SU-DHL-6 (cell line): ENCODE measurements around the gene ERBB4.

Experiments used
- H2AFZ ChIP-seq: fragments of 200-600 bp; sonication (generic); 2 replicates; pipeline ENCODE4 v1.6.1; 2014; ENCODE audit warnings: low read depth, mild to moderate bottlenecking, moderate library complexity, mixed read lengths, antibody characterized with exemption, low read length; ENCODE audit not compliant: severe bottlenecking
- H3F3A ChIP-seq: fragments of 200-600 bp; shearing (Covaris generic); 2 replicates; pipeline ENCODE4 v1.6.0; 2016; ENCODE audit warnings: antibody characterized with exemption, mild to moderate bottlenecking; ENCODE audit not compliant: insufficient read depth
- H3K27ac ChIP-seq: fragments of 200-600 bp; sonication (generic); 2 replicates; pipeline ENCODE4 v1.5.1; 2016; ENCODE audit warnings: low read depth, mild to moderate bottlenecking, low read length, moderate library complexity, mixed read lengths
- H3K27me3 ChIP-seq: fragments of 200-600 bp; sonication (generic), shearing (Covaris generic); 2 replicates; pipeline ENCODE4 v1.6.0; 2014; ENCODE audit warnings: mild to moderate bottlenecking, low read length
- H3K36me3 ChIP-seq: fragments of 200-600 bp; sonication (generic); 2 replicates; pipeline ENCODE4 v1.6.1; 2014; ENCODE audit warnings: mild to moderate bottlenecking, low read length, mixed read lengths
- H3K4me2 ChIP-seq: fragments of 300-600, 200-600 bp; shearing (Covaris generic), sonication (generic); 2 replicates; pipeline ENCODE4 v1.6.0; 2014; ENCODE audit warnings: low read length, low read depth, mild to moderate bottlenecking; ENCODE audit not compliant: poor library complexity, severe bottlenecking
- H3K4me3 ChIP-seq: fragments of 200-600 bp; sonication (generic); 2 replicates; pipeline ENCODE4 v1.5.1; 2014; ENCODE audit warnings: antibody characterized with exemption, low read length, mild to moderate bottlenecking, mixed read lengths; ENCODE audit not compliant: insufficient read depth, poor library complexity, severe bottlenecking
- H3K79me2 ChIP-seq: fragments of 200-600 bp; sonication (generic); 2 replicates; pipeline ENCODE4 v1.6.1; 2014; ENCODE audit warnings: mild to moderate bottlenecking, low read length, moderate library complexity; ENCODE audit not compliant: insufficient read depth
- H3K9ac ChIP-seq: fragments of 200-600 bp; sonication (generic); 2 replicates; pipeline ENCODE4 v1.7.0; 2014; ENCODE audit warnings: mild to moderate bottlenecking, low read length
- H3K9me2 ChIP-seq: fragments of 200-600 bp; sonication (generic); replicated peaks from 2 replicates; pipeline ENCODE4 v1.6.1; 2014; ENCODE audit warnings: low read length; ENCODE audit not compliant: insufficient read depth
- H3K9me3 ChIP-seq: fragments of 200-600 bp; sonication (generic); 2 replicates; pipeline ENCODE4 v1.6.1; 2014; ENCODE audit warnings: low read length, mixed read lengths; ENCODE audit not compliant: insufficient read depth
- H4K20me1 ChIP-seq: fragments of 200-600 bp; sonication (generic); 2 replicates; pipeline ENCODE4 v1.6.1; 2014; ENCODE audit warnings: low read depth, mild to moderate bottlenecking, antibody characterized with exemption, low read length, moderate library complexity, mixed read lengths
- CTCF ChIP-seq: fragments of 200-600 bp; sonication (generic); IDR thresholded peaks from one replicate; pipeline ENCODE4 v1.5.1; 2017; ENCODE audit warnings: antibody characterized with exemption, mild to moderate bottlenecking, low read length, moderate library complexity; ENCODE audit not compliant: insufficient read depth, poor library complexity, severe bottlenecking
- EZH2phosphoT487 ChIP-seq: fragments of 200-600 bp; sonication (generic), shearing (Covaris generic); conservative IDR thresholded peaks from 2 replicates; pipeline ENCODE4 v1.6.1; 2018; ENCODE audit warnings: mild to moderate bottlenecking, antibody characterized with exemption, low read length, moderate library complexity, mixed read lengths

The ERBB4 gene

DNA sequence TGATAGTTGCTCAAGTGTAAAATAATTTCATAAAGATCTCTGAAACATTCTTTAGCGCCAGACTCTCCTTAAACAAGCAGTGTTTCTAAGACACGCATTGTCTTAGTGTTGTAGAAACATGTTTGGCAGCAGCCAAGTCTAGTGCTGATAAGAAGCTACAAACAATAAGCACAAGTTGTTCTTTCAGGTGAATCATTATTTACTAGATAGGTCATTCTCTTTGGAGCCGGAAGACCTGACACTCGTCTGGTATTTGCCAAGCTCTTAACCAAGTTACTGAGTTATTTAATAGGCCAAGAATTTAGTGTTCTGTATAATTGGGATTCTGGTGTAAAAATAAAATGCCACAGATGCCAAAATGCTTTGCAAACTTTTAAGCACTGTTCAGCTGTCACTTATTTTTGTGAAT, 1130.1 kb downstream of the ERBB4 start:
- Histone ChIP-seq H2AFZ (no peak overlapping the region), H4K20me1 (no peaks in the 10 kb centered on the region), H3K79me2 (no peaks in the 10 kb centered on the region), H3F3A (no peaks in the 10 kb centered on the region), H3K36me3 (no peaks in the 10 kb centered on the region), H3K9ac (no peak overlapping the region), H3K27ac (no peak overlapping the region), H3K9me2 (no peaks in the 10 kb centered on the region), H3K9me3 (no peaks in the 10 kb centered on the region), H3K4me2 (no peak overlapping the region), H3K27me3 (no peaks in the 10 kb centered on the region), H3K4me3 (no peak overlapping the region)
- no peak for TF ChIP-seq CTCF
- TF ChIP-seq EZH2phosphoT487 = no peak

DNA sequence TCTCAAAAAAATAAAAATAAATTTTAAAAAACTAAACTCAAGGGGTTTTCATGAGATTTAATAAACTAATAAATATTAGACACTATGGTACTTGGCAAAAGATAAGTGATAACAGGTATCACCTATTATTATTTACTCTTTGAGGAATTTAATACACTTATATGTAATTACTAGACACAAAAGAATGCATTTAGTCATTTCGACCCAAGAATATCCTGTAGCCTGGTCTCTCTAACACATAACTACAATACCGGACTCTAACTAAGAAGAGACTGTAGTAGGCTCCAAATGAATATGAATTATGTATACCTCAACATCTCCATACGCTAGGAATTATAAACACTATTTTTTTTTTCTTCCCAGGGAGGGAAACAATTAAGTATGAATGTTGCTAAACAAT, 1131.5 kb downstream of the ERBB4 start:
- Histone ChIP-seq H2AFZ (no peak overlapping the region), H3K36me3 (no peaks in the 10 kb centered on the region), H3K27me3 (no peaks in the 10 kb centered on the region), H3K9me2 (no peaks in the 10 kb centered on the region), H3K27ac (no peak overlapping the region), H3F3A (no peaks in the 10 kb centered on the region), H3K4me2 (no peak overlapping the region), H3K79me2 (no peaks in the 10 kb centered on the region), H3K9ac (no peak overlapping the region), H3K4me3 (no peak overlapping the region), H4K20me1 (no peaks in the 10 kb centered on the region), H3K9me3 (no peaks in the 10 kb centered on the region)
- no peak for TF ChIP-seq CTCF
- TF ChIP-seq EZH2phosphoT487 = no peak

GRCh38 chr2:211405036-211405435, 1133.6 kb downstream of the ERBB4 start:
- H3K9me3 ChIP-seq = no peaks in the 10 kb centered on the region
- H3K4me2 ChIP-seq = no peak overlapping the region
- H2AFZ ChIP-seq = no peak overlapping the region
- H4K20me1 ChIP-seq = no peaks in the 10 kb centered on the region
- H3K27me3 ChIP-seq = no peaks in the 10 kb centered on the region
- H3K9ac ChIP-seq = no peak overlapping the region
- no peak overlapping the region for H3K27ac ChIP-seq
- no peaks in the 10 kb centered on the region for H3K36me3 ChIP-seq
- TF ChIP-seq EZH2phosphoT487 = no peak
- TF ChIP-seq CTCF = no peak
- no peaks in the 10 kb centered on the region for H3K79me2 ChIP-seq
- no peak overlapping the region for H3K4me3 ChIP-seq
- no peaks in the 10 kb centered on the region for H3F3A ChIP-seq
- H3K9me2 ChIP-seq = no peaks in the 10 kb centered on the region
